HG03045 (cell line): Measurements from ENCODE around the gene SNIP1.
"Not testable (repeated sequence)": the region's sequence is repeated elsewhere in the genome, so short reads cannot be mapped to it uniquely, and the experiment has no call there.

Experiments
- ATAC-seq: cut with Tn5 transposase; IDR thresholded peaks from one replicate; pipeline ENCODE4 v1.9.1; 2021; ENCODE audit warnings: mild to moderate bottlenecking, moderate library complexity; ENCODE audit not compliant: unreplicated experiment

SNIP1 gene

GRCh38 chr1:37559957-37560379, 5.9 kb upstream of the SNIP1 start:
- ATAC-seq = not testable (repeated sequence)

GRCh38 chr1:37559080-37559479, 5.0 kb upstream of the SNIP1 start:
- no peak for ATAC-seq

GRCh38 chr1:37558411-37558810, 4.3 kb upstream of the SNIP1 start:
- ATAC-seq = no peak

GRCh38 chr1:37557402-37557801, 3.3 kb upstream of the SNIP1 start:
- no peak for ATAC-seq

GRCh38 chr1:37556712-37557196, 2.7 kb upstream of the SNIP1 start, which contains the start of gene DNALI1:
Gene DNALI1, plus strand, starts transcription at chr1:37556940. Its CDS starts 55 bp downstream, at chr1:37556995.
- no peak for ATAC-seq

- ATAC-seq = peak; percentile 8
These were observed 531 bp downstream of the SNIP1 start for GRCh38 chr1:37553598-37553926.

GRCh38 chr1:37549341-37549740, 4.8 kb downstream of the SNIP1 start:
- ATAC-seq = no peak

GRCh38 chr1:37545019-37545418, 9.1 kb downstream of the SNIP1 start:
- ATAC-seq = no peak

GRCh38 chr1:37544530-37544929, 9.6 kb downstream of the SNIP1 start:
- ATAC-seq = no peak

- ATAC-seq = no peak
These were observed 13.9 kb downstream of the SNIP1 start for GRCh38 chr1:37540036-37540785.

GRCh38 chr1:37539154-37539553, 14.9 kb downstream of the SNIP1 start:
- ATAC-seq = not testable (repeated sequence)

- no peak for ATAC-seq
These were observed 16.7 kb downstream of the SNIP1 start for GRCh38 chr1:37537378-37537777.

- no peak for ATAC-seq
These were observed 20.6 kb downstream of the SNIP1 start for GRCh38 chr1:37533317-37534093.

- ATAC-seq = not testable (repeated sequence)
These were observed 21.5 kb downstream of the SNIP1 start for GRCh38 chr1:37532418-37533156.

- ATAC-seq = not testable (repeated sequence)
These were observed 24.2 kb downstream of the SNIP1 start for GRCh38 chr1:37529888-37530287.

GRCh38 chr1:37519613-37520012, 34.5 kb downstream of the SNIP1 start:
- ATAC-seq = no peak

GRCh38 chr1:37518929-37519328, 35.2 kb downstream of the SNIP1 start:
- ATAC-seq = not testable (repeated sequence)

GRCh38 chr1:37518241-37518640, 35.9 kb downstream of the SNIP1 start:
- not testable (repeated sequence) for ATAC-seq

- ATAC-seq = no peak
These were observed 36.5 kb downstream of the SNIP1 start for GRCh38 chr1:37517569-37517968.

GRCh38 chr1:37515185-37516034, 38.7 kb downstream of the SNIP1 start:
- ATAC-seq = no peak
